ENCODE results near the gene MAST1.
"Not testable (repeated sequence)": the region's sequence is repeated elsewhere in the genome, so short reads cannot be mapped to it uniquely, and the experiment has no call there.

The MAST1 gene

DNA sequence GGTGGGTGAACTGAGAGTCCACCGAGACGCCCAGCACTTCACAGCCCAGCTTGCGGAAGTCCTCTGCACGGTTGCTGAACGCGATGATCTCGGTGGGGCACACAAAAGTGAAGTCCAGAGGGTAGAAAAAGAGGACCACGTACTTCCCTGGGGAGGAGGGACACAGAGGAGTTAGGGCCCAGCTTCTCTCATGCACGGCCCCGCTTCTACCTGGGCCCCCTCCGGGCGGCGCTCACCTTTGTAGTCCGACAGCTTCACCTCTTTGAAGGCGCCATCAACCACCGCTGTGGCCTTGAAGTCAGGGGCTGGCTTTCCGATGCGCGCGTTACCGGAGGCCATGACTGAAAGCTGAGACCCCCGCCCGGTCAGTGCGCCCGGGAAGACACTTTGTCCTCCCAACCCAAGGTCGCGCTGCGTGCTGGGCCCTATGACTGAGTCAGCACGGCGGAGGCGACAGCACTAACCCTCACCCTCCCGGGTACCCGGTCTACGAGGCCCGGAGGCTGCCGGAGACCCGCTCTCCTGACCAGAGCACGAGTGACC is 37.3 kb upstream of the MAST1 start:
- no peak for DNase-seq (ENCODE audit: low spot score)

DNA sequence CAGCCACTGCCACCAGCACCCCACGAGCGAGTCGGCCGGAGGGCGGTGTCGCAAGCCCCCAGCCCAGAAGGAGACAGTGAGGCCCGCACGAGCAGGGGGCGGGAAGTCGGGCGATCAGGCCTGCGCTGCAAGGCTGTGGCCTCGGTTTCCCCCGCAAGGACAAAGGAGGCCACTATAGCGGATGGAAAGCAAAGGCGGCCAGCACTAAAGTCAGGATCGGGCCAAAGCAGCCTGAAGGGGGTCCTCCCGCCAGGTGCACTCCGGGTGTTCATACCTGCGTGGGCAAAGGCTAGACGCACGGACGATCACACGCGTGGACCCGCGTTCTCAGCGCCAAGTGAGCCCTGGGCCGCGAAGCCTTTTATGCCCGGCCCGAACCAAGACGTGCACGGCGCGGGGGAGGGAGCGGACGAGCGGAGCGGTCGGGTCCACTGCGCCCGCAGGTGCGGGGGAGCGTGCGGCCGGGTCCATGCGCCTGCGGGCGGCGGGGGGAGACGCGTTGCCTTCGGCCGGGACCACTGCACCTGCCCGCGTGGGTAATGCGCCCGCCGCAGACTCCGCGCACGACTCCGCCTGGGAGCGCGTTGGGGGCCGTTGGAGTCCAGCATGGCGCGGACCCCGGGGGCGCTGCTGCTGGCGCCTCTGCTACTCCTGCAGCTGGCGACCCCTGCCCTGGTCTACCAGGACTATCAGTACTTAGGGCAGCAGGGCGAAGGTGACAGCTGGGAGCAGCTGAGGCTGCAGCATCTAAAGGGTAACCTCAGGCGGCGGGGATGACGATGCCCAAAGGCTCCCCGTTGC is 36.6 kb upstream of the MAST1 start, which contains the start of the genes PRDX2 and THSD8:
Gene PRDX2 (minus strand): TSS at position 335 of the 801 bp plus-strand sequence. CDS start 539 bp downstream, outside the sequence.
Gene THSD8 (plus strand): TSS at position 604 of the 801 bp plus-strand sequence. CDS start 3 bp downstream, at position 607.
- peak; percentile 77 for DNase-seq (ENCODE audit: low spot score)

GRCh38 chr19:12802267-12803106 is 35.8 kb upstream of the MAST1 start:
- DNase-seq (ENCODE audit: low spot score): peak; percentile 32

DNA sequence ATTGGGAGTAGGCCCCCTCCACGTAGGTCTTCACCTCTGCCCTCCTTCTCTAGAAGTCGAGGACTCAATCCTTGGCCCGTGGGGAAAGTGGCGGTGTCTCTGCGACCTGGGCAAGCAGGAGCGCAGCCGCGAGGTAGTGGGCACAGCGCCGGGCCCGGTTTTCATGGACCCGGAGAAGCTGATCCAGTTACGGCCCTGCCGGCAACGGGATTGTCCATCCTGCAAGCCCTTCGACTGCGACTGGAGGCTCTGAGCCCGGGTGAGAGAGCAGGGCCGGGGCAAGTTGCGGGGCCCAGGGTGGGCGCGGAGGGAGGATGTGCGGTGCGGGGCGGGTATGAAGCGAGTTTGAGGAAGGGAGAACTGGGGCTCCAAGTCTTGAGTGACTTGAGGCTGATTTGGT is 34.3 kb upstream of the MAST1 start:
- no peak for DNase-seq (ENCODE audit: low spot score)

- peak; percentile 93 for DNase-seq (ENCODE audit: low spot score)
Measured at GRCh38 chr19:12806242-12807081, 31.9 kb upstream of the MAST1 start, which contains the start of gene RNASEH2A. Gene RNASEH2A, plus strand, starts transcription at chr19:12806584. Its CDS starts 90 bp downstream, at chr19:12806674.

GRCh38 chr19:12815088-12815487 is 23.2 kb upstream of the MAST1 start:
- DNase-seq (ENCODE audit: low spot score): no peak

- DNase-seq (ENCODE audit: low spot score): not testable (repeated sequence)
Measured at GRCh38 chr19:12817188-12817587, 21.1 kb upstream of the MAST1 start.

DNA sequence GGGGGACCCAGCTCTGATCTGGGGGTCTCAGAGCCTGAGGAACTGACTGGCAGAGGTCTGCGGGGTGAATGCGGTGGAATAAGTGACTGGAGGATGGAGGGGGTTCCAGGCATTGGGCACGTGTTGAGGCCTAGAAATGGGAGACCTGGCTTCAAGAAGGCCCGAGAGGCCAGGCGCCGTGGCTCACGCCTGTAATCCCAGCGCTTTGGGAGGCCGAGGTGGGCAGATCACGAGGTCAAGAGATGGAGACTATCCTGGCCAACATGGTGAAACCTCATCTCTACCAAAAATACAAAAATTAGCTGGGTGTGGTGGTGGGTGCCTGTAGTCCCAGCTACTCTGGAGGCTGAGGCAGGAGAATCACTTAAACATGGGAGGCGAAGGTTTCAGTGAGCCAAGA is 20.5 kb upstream of the MAST1 start:
- not testable (repeated sequence) for DNase-seq (ENCODE audit: low spot score)

DNA sequence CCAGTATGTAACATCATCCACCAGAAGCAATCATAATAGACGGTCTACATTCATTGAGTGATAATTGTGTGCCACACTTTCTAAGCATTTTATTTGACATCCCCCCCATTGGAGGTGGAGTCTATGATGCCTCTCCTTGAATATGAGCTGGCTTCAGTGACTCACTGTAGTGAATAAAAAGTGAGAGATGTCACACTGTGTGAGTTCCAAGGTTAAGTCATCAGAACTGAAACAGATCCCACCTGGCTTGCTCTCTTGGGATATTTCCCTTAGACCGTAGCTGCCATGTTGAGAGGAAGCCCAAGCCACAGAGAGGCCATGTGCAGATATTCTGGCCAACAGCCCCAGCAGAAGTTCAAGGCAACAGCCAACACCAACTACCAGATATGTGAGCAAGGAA is 16.6 kb upstream of the MAST1 start:
- no peak for DNase-seq (ENCODE audit: low spot score)

- peak; percentile 61 for DNase-seq (ENCODE audit: low spot score)
Measured at GRCh38 chr19:12825254-12826131, 12.8 kb upstream of the MAST1 start.

- peak; percentile 75 for DNase-seq (ENCODE audit: low spot score)
Measured at GRCh38 chr19:12828494-12828893, 9.8 kb upstream of the MAST1 start.

- DNase-seq (ENCODE audit: low spot score): no peak
Measured at GRCh38 chr19:12833418-12833737, 4.9 kb upstream of the MAST1 start.

DNA sequence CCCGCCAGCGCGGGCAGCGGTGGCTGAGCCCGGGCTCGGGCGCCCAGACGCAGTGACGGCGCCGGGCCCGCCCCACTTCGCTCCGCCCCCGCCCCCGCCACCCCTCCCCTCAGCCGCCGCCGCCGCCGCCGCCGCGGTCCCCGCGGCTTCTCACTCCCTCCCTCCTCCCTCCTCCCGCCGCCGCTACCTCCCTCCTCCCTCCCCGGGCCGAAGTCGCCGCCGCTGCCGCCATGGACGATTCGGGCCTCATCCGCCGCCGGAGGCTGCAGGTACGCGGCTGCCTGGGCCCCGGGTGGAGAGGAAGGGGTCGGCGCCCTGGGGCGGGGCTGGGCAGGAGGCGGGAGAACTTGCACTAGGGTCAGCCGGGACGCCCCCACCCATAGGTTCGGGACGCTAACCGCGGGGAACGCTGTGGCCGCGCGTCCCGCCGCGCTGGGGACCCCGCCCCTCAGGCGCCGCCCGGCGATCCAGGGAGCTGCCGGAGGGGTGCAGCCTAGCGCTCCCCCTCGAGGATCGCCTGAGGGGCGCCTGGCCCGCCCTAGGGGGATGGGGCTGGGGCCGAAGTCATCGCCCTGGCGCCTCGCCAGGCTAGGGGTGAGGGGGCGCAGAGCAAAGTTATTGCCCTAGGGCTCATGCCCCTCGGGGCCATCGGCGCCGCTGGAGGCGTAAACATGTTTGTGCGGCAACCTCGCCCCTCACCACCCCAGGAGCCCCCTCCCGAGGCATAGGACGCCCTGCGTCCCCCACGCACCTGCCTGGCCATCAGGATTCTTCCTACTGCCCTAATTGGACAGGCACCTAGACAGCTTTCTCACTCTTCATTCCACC is 4.4 kb upstream of the MAST1 start:
- peak; percentile 57 for DNase-seq (ENCODE audit: low spot score)

DNA sequence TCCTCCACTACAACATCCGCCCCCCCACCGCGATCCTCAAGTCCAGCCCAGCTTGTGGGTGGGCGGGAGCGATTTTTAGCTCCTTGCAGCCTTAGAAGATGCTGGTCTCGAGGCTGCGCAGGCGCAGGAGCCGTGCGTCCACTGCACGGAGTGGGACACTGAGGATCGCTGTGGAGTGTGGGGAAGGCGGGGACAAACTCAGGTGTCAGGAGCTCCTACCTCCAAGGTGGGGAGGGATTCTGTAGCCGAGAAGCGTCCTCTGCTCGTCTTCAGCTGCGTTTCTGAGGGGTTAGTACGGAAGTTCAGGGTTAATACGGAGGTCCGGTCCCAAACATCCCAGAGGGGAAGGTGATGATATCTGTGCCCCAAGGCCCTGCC is 3.8 kb upstream of the MAST1 start, which contains the start of gene RTBDN:
Gene RTBDN (minus strand): TSS at position 14 of the 378 bp plus-strand sequence. CDS start 4,600 bp downstream, outside the sequence.
- no peak for DNase-seq (ENCODE audit: low spot score)

GRCh38 chr19:12834976-12835757 is 3.1 kb upstream of the MAST1 start:
- DNase-seq (ENCODE audit: low spot score): peak; percentile 75

- no peak for DNase-seq (ENCODE audit: low spot score)
Measured at GRCh38 chr19:12836529-12836863, 1.8 kb upstream of the MAST1 start.

GRCh38 chr19:12837225-12837624 is 1.1 kb upstream of the MAST1 start:
- no peak for DNase-seq (ENCODE audit: low spot score)

DNA sequence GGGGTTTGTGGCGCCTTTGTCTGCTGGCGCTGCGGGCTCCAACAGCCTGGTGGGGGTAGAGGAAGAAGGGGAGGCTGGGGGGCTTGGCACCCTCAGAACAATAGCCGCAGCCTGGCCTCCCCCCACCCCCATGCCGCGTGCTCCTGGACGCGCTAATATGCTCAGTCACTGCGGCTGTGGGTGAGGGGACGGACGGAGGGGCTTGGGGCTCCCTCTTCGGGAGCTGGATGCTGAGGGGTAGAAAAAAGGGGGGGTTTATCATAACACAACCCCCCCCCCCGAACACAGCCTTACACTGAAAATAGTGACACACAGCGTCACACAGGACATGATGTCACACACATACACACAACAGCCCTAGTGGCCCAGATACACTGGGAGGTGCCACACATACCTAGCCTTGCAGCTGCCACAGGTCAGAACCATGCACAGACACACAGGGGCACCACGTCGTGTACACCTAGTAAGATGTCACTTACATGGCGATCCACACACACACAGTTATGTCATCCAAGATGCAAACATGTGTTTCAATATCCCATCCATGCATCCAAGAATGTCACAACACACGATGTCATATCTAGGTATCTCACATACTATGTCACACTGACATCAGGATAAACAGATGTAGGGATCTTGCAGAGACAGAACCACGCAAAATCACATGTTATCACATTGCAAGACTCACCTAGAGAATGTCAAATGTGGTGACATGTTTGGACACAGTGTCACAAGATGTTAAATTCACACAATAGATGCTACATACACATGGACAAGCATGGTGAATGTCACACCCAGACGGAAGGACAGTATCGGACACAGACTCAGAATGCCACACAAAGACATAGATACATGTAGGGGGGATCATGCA is 806 bp downstream of the MAST1 start:
- no peak for DNase-seq (ENCODE audit: low spot score)
